Parathyroid adenoma (tissue), 2 donors: ENCODE measurements around the gene PHLDB1.

Experiments used
- H2AFZ ChIP-seq: fragments of 300-600 bp; sonication (generic); one replicate; pipeline ENCODE4 v1.7.0; 2017; ENCODE audit warnings: antibody characterized with exemption, mild to moderate bottlenecking
- H3K27ac ChIP-seq: fragments of 300-600 bp; sonication (generic); one replicate; pipeline ENCODE4 v1.7.0; 2017
- H3K27me3 ChIP-seq: fragments of 300-600 bp; sonication (generic); one replicate; pipeline ENCODE4 v1.7.0; 2017; ENCODE audit warnings: low read length; ENCODE audit not compliant: control insufficient read depth, insufficient read depth
- H3K36me3 ChIP-seq: fragments of 300-600 bp; sonication (generic); one replicate; pipeline ENCODE4 v1.7.0; 2017; ENCODE audit warnings: low read length; ENCODE audit not compliant: control insufficient read depth, insufficient read depth
- H3K4me1 ChIP-seq: fragments of 300-600 bp; sonication (generic); one replicate; pipeline ENCODE4 v1.7.0; 2017; ENCODE audit warnings: control low read depth
- H3K4me2 ChIP-seq: fragments of 300-600 bp; sonication (generic); one replicate; pipeline ENCODE4 v1.7.0; 2017; ENCODE audit warnings: low read length
- H3K4me3 ChIP-seq: fragments of 300-600 bp; sonication (generic); one replicate; pipeline ENCODE4 v1.7.0; 2017; ENCODE audit warnings: low read depth, low read length
- H3K79me2 ChIP-seq: fragments of 300-600 bp; sonication (generic); one replicate; pipeline ENCODE4 v1.7.0; 2017; ENCODE audit warnings: control low read depth
- H3K9ac ChIP-seq: fragments of 300-600 bp; sonication (generic); one replicate; pipeline ENCODE4 v1.7.0; 2017; ENCODE audit warnings: mild to moderate bottlenecking
- H3K9me3 ChIP-seq: fragments of 300-600 bp; sonication (generic); one replicate; pipeline ENCODE4 v1.7.0; 2017; ENCODE audit warnings: low read length; ENCODE audit not compliant: control insufficient read depth
- CTCF ChIP-seq: fragments of 300-600 bp; sonication (generic); IDR thresholded peaks from one replicate; pipeline ENCODE4 v1.7.0; 2017; ENCODE audit warnings: antibody characterized with exemption, mild to moderate bottlenecking
- donor health status: primary hyperparathyroidism.

PHLDB1 gene

DNA sequence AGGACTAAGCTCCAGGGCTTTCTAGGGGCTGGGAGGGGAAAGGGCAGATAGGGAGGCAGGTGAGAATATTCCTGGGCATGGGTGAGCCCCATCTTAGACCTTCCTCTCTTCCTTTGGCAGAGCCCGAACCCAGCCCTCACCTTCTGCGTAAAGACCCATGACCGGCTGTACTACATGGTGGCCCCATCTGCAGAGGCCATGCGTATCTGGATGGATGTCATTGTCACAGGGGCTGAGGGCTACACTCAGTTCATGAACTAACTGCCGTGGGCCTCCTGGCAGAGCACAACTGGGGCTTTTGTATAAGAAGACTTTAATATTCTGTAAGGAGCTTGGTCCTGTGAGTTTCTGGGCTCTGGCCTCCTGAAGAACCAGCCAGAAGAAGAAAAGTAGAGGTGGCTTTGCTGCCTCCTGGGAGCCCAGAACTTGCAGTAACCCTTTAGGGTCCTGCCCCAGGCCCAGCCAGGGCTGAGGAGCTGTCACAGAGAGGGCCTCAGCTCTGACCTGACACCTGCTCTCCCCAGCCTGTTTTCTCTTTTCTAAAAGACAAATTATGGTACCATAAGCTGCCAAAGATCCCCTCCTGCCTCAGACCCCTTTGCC, 49.2 kb downstream of the PHLDB1 start:
- Histone ChIP-seq H3K9me3 (no peaks in the 10 kb centered on the region), H3K36me3 (no peaks in the 10 kb centered on the region), H3K4me2 (no peak overlapping the region), H3K9ac (no peak overlapping the region), H3K4me1 (no peaks in the 10 kb centered on the region), H3K4me3 (no peak overlapping the region), H3K27ac (no peak overlapping the region), H3K27me3 (no peaks in the 10 kb centered on the region), H2AFZ (no peak overlapping the region), H3K79me2 (no peaks in the 10 kb centered on the region)
- TF ChIP-seq CTCF = no peak

- no peak overlapping the region for H3K9ac ChIP-seq
- H3K4me1 ChIP-seq = no peaks in the 10 kb centered on the region
- H3K27ac ChIP-seq = no peak overlapping the region
- H3K9me3 ChIP-seq = no peaks in the 10 kb centered on the region
- no peak for TF ChIP-seq CTCF
- H3K27me3 ChIP-seq = no peaks in the 10 kb centered on the region
- H2AFZ ChIP-seq = no peak overlapping the region
- H3K4me2 ChIP-seq = no peak overlapping the region
- H3K36me3 ChIP-seq = no peaks in the 10 kb centered on the region
- no peaks in the 10 kb centered on the region for H3K79me2 ChIP-seq
- no peak overlapping the region for H3K4me3 ChIP-seq
These were observed 49.8 kb downstream of the PHLDB1 start for GRCh38 chr11:118657238-118657637.

GRCh38 chr11:118657709-118658428, 50.5 kb downstream of the PHLDB1 start:
- no peak overlapping the region for H3K4me3 ChIP-seq
- TF ChIP-seq CTCF = no peak
- H3K27me3 ChIP-seq = no peaks in the 10 kb centered on the region
- no peaks in the 10 kb centered on the region for H3K4me1 ChIP-seq
- H3K36me3 ChIP-seq = no peaks in the 10 kb centered on the region
- no peaks in the 10 kb centered on the region for H3K9me3 ChIP-seq
- no peak overlapping the region for H3K27ac ChIP-seq
- H2AFZ ChIP-seq = no peak overlapping the region
- H3K4me2 ChIP-seq = no peak overlapping the region
- H3K79me2 ChIP-seq = no peaks in the 10 kb centered on the region
- H3K9ac ChIP-seq = no peak overlapping the region

DNA sequence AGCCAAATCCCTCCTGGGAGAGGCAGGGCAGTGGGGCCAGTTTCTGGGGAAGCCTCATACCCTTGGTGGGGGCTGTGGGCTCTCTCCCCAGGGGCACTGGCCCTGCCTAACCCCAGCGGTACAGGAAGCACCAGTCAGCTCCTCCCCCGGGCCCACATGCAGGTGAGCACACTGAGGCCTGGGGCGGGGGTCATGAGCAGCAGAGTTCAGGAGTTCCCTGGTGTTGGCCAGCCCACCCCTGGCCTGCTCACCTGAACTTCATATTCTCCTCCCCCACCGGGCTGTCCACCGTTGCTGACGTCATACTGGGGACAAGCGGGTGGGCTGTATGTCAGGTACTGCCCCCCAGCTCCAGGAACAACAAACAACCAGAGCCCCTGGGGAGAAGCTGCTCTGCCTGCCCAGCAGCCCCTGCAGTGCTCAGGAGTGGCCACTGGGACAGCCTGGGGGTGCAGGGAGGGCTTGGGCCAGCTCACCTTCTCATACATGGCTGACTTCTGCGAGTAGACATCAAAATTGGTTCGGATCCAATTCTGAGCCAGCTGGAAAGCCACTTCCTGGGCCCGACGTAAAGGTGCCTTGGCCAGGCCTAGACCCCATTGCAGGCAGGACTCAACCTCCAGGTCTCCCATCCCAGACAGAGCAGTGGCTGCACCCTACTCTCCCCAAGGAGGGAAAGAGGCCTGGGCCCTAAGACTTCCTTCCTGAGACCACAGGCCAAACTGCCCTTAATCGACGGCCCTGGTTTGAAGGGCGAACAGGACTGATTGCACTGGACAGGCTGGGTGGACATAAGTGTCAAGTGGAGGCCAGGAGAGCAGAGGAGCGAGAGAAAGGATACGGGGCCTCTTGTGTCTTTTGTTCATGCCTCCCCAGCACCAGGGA, 51.3 kb downstream of the PHLDB1 start:
- H3K27ac ChIP-seq = no peak overlapping the region
- no peak overlapping the region for H3K9ac ChIP-seq
- H3K79me2 ChIP-seq = no peaks in the 10 kb centered on the region

More for the DNA sequence above, 51.3 kb downstream of the PHLDB1 start:
- Histone ChIP-seq H3K36me3 (no peaks in the 10 kb centered on the region), H3K4me2 (no peak overlapping the region), H3K4me3 (no peak overlapping the region), H3K9me3 (no peaks in the 10 kb centered on the region), H2AFZ (no peak overlapping the region), H3K4me1 (no peaks in the 10 kb centered on the region), H3K27me3 (no peaks in the 10 kb centered on the region)
- TF ChIP-seq CTCF = no peak
